Sigmoid colon (tissue), 4 donors: ENCODE data around the gene RNF10.
"Not testable (repeated sequence)": the region's sequence is repeated elsewhere in the genome, so short reads cannot be mapped to it uniquely, and the experiment has no call there.

Experiments
- EP300 ChIP-seq, 4 donors: sonication (generic); formaldehyde crosslinking; IDR thresholded peaks; one replicate each; pipeline ENCODE4 v1.6.1; 2017; ENCODE audit warnings: antibody characterized with exemption in 4 of 4
- TF ChIP-seq, protein P1 (sequence below), 4 experiments: fragments of 450-650 bp in 3 of 4; fragments of 200-600 bp in 1 of 4; IDR thresholded peaks; one replicate each; pipeline ENCODE4 v1.5.1; 2016 to 2019; ENCODE audit warnings: antibody characterized with exemption in 4 of 4, mild to moderate bottlenecking in 3 of 4, moderate library complexity in 2 of 4

DNA sequence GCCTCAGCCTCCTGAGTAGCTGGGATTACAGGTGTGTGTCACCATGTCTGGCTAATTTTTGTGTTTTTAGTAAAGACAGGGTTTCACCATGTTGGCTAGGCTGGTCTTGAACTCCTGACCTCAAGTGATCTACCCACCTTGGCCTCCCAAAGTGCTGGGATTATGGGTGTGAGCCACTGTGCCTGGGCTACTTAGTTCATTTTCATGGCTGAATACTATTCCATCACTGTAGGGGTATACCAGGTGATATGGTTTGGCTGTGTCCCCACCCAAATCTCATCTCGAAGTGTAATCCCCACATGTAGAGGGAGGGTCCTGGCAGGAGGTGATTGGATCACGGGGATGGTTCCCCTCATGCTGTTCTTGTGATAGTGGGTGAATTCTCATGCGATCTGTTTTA is 83.0 kb downstream of the RNF10 start:
- TF ChIP-seq, protein P1, sequence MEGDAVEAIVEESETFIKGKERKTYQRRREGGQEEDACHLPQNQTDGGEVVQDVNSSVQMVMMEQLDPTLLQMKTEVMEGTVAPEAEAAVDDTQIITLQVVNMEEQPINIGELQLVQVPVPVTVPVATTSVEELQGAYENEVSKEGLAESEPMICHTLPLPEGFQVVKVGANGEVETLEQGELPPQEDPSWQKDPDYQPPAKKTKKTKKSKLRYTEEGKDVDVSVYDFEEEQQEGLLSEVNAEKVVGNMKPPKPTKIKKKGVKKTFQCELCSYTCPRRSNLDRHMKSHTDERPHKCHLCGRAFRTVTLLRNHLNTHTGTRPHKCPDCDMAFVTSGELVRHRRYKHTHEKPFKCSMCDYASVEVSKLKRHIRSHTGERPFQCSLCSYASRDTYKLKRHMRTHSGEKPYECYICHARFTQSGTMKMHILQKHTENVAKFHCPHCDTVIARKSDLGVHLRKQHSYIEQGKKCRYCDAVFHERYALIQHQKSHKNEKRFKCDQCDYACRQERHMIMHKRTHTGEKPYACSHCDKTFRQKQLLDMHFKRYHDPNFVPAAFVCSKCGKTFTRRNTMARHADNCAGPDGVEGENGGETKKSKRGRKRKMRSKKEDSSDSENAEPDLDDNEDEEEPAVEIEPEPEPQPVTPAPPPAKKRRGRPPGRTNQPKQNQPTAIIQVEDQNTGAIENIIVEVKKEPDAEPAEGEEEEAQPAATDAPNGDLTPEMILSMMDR (IDR thresholded peaks at IDR 0.05): not testable (repeated sequence)
- not testable (repeated sequence) for TF ChIP-seq EP300 (IDR thresholded peaks at IDR 0.05)
